Vagina (tissue), 2 donors: ENCODE results near the gene CNNM1.

Experiments
- CTCF ChIP-seq, 3 experiments: fragments of 450-650 bp in 2 of 3; fragments of 200-600 bp in 1 of 3; sonication (generic) in 1 of 3; IDR thresholded peaks; one replicate each; pipeline ENCODE4 v1.5.1; 2017 to 2019; ENCODE audit warnings: antibody characterized with exemption in 3 of 3, mild to moderate bottlenecking in 2 of 3, moderate library complexity in 2 of 3
- POLR2A ChIP-seq, 2 donors: fragments of 450-650 bp; IDR thresholded peaks; one replicate each; pipeline ENCODE4 v1.6.1; 2017; ENCODE audit warnings: antibody characterized with exemption in 2 of 2, mild to moderate bottlenecking in 2 of 2, moderate library complexity in 2 of 2
- POLR2AphosphoS5 ChIP-seq, 2 donors: sonication (generic); formaldehyde crosslinking; IDR thresholded peaks; one replicate each; pipeline ENCODE4 v1.9.0; 2017; ENCODE audit warnings: antibody characterized with exemption in 2 of 2, mild to moderate bottlenecking in 2 of 2, low read depth in 1 of 2; ENCODE audit not compliant: insufficient read depth in 1 of 2

GRCh38 chr10:99360934-99361333 is 31.8 kb downstream of the CNNM1 start:
- TF ChIP-seq CTCF (IDR thresholded peaks at IDR 0.05) (no peak), POLR2A (IDR thresholded peaks at IDR 0.05) (no peak), POLR2AphosphoS5 (IDR thresholded peaks at IDR 0.05; ENCODE audit: insufficient read depth in 1 of 2, low read depth in 1 of 2) (no peak)
